ENCODE measurements around the gene PISD.
"Not testable (repeated sequence)": the region's sequence is repeated elsewhere in the genome, so short reads cannot be mapped to it uniquely, and the experiment has no call there.

The PISD gene

GRCh38 chr22:31610611-31611010 lies 51.4 kb downstream of the PISD start:
- no peak for DNase-seq (ENCODE audit: low read depth, low spot score)

GRCh38 chr22:31609716-31610115 lies 52.3 kb downstream of the PISD start:
- DNase-seq (ENCODE audit: low read depth, low spot score) = no peak

- DNase-seq (ENCODE audit: low read depth, low spot score) = no peak
Measured at GRCh38 chr22:31607696-31608095, 54.3 kb downstream of the PISD start.

GRCh38 chr22:31605851-31606585 lies 56.0 kb downstream of the PISD start:
- no peak for DNase-seq (ENCODE audit: low read depth, low spot score)

GRCh38 chr22:31604746-31605705 lies 57.0 kb downstream of the PISD start:
- DNase-seq (ENCODE audit: low read depth, low spot score) = no peak

- DNase-seq (ENCODE audit: low read depth, low spot score) = no peak
Measured at GRCh38 chr22:31604137-31604705, 57.8 kb downstream of the PISD start.

- DNase-seq (ENCODE audit: low read depth, low spot score) = no peak
Measured at GRCh38 chr22:31603574-31603973, 58.4 kb downstream of the PISD start.

- no peak for DNase-seq (ENCODE audit: low read depth, low spot score)
Measured at GRCh38 chr22:31603081-31603525, 58.9 kb downstream of the PISD start.

GRCh38 chr22:31602259-31602952 lies 59.6 kb downstream of the PISD start:
- DNase-seq (ENCODE audit: low read depth, low spot score) = peak; percentile 92

GRCh38 chr22:31595271-31595670 lies 66.7 kb downstream of the PISD start:
- no peak for DNase-seq (ENCODE audit: low read depth, low spot score)

GRCh38 chr22:31590161-31590560 lies 71.9 kb downstream of the PISD start:
- DNase-seq (ENCODE audit: low read depth, low spot score) = not testable (repeated sequence)

- no peak for DNase-seq (ENCODE audit: low read depth, low spot score)
Measured at GRCh38 chr22:31588970-31589675, 72.9 kb downstream of the PISD start.

GRCh38 chr22:31586137-31586920 lies 75.7 kb downstream of the PISD start:
- no peak for DNase-seq (ENCODE audit: low read depth, low spot score)

GRCh38 chr22:31585161-31585859 lies 76.7 kb downstream of the PISD start:
- peak; percentile 12 for DNase-seq (ENCODE audit: low read depth, low spot score)

GRCh38 chr22:31584804-31585160 lies 77.2 kb downstream of the PISD start:
- DNase-seq (ENCODE audit: low read depth, low spot score) = no peak

GRCh38 chr22:31583861-31584485 lies 78.0 kb downstream of the PISD start:
- peak; percentile 57 for DNase-seq (ENCODE audit: low read depth, low spot score)

GRCh38 chr22:31579835-31580242 lies 82.2 kb downstream of the PISD start:
- no peak for DNase-seq (ENCODE audit: low read depth, low spot score)

- no peak for DNase-seq (ENCODE audit: low read depth, low spot score)
Measured at GRCh38 chr22:31578171-31578570, 83.8 kb downstream of the PISD start.

- no peak for DNase-seq (ENCODE audit: low read depth, low spot score)
Measured at GRCh38 chr22:31577711-31578110, 84.3 kb downstream of the PISD start.

Measured in astrocyte of the hippocampus (primary cell).